Stimulated activated CD8-positive, alpha-beta memory T cell treated with anti-CD3 and anti-CD28 coated beads, Interleukin-15, amount 100 ng/mL, for 24 hours (primary cell): Measurements from ENCODE around the gene SSBP4.

Experiments used
- DNase-seq: peaks from one replicate; pipeline ENCODE4 v3.0.0-alpha.2; 2020; ENCODE audit warnings: low read depth

The SSBP4 gene

DNA sequence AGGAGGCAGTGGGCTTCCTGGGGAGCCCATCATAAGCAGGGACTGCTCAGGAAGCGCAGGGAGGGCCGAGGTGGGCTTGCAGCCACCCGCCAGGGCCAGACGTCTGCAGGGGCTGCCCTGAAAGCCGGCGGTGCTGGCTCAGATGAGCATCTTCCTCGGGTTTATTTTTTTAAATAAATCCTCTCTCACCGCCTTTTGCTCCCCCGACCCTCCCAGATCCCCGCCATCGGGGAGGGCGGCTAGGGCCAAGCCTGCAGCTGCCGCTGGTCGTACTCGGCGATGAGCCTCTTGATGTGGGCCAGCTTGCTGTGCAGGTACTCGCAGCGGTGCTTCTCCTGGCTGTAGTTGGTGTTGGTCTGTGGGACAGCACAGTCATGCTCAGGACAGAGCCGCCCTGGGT is 25.3 kb downstream of the SSBP4 start:
- no peak for DNase-seq

- DNase-seq, result no peak
These were observed 26.2 kb downstream of the SSBP4 start for GRCh38 chr19:18445262-18445948.

DNA sequence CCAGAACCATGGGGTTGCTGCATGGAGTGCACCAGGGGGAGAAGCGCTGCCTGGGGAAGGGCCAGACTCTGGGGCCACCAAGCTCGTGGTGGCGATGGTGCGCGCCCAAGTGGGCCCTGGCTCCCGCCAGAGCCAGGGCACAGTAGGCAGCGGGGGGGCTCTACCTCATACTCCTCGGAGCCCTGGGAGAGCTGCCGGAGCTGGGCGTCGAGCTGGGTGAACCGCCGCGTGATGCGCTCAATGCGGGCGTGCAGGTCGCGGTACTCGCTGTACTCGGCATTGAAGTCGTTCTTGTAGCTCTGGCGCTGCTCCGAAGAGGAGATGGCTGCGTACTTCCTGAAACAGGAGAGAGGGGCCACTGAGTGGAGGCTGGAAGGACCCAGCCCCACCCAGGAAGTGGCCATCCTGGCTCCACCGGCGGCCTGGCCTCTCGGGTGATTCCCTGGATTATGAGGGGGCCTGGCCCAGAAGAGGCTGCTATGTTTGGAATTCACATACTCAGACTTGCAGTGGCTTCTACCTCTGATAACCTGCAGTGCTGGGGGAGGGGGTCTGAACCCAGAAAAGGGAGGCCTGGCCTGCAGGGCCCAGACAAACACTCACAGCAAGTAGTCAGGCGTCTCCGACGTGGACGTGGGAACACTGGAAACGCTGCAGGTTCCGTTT is 27.1 kb downstream of the SSBP4 start:
- no peak for DNase-seq

DNA sequence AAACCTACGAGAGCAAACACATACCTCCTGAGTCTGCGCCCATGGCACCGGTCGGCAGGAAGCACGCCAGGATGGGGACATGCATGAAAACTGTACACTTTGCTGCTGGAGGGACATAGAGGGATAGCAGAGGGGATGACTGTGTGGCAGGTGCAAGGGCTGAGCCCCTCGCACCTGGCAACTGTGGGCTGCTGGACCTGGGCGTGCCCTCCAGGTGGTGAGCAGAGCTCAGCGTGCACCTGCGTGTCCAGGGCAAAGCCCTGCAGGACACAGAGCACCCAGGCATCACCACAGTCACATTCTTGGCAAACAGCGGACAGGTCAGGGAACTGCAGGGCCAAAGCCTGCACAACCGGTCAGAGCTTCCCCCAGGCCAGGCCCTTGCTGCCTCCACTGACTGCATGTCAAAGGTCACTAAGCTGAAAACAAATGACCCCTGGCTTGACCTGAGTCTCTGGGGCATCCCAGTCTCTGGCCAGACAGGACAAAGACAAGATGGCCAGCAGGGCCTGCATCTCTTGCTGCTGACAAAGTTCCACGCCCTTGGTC is 27.7 kb downstream of the SSBP4 start:
- DNase-seq, result no peak

- DNase-seq, result no peak
These were observed 30.4 kb downstream of the SSBP4 start for GRCh38 chr19:18449552-18449951.

GRCh38 chr19:18450021-18450930 is 31.1 kb downstream of the SSBP4 start:
- DNase-seq, result no peak

GRCh38 chr19:18450931-18451836 is 32.0 kb downstream of the SSBP4 start:
- DNase-seq, result peak; percentile 93

DNA sequence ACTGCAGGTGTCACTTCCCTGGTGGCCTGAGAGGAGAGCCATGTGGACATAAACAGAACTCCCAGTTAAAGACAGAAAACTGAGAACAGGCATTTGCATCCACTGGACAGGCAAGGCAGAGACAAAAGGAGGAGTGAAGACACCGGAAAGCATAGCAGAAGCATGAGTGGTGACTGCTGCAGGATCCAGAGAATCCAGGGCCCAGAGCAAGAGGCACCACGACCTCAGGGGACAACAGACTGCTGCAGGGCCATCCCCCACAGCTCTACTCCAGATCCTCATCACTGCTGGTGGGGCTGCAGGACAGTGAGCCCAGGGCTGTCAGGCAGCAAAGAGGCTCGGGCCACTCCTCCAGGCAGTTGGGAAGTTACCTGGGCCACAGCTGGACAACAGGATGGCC is 33.2 kb downstream of the SSBP4 start:
- DNase-seq, result no peak

DNA sequence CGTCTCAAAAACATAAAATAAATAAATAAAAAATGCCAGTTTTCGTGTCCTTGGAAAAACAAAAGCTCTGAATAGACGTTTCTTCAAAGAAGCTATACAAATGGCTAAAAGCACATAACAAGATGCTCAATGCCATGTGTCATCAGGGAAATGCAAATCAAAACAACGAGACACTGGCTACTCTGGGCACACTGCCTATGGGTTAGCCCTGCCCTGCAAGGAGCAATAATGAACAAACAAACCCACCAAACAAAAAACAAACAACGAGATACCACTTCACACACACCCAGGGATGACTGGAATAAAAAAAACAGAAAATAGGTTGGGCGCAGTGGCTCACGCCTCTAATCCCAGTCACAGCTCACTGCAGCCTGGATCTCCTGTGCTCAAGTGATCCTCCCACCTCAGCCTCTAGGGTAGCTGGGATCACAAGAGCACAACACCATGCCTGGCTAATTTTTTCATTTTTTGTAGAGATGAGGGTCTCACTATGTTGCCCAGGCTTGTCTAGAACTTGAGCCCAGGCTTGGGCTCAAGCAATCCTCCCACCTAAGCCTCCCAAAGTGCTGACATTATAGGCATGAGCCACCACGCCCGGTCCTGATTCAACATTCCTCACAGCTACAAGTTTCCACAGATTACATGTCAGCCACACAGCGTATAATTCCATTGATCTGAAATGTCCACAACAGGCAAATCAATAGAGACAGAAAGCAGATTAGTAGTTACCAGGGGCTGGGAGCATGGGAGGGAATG is 34.2 kb downstream of the SSBP4 start:
- no peak for DNase-seq

DNA sequence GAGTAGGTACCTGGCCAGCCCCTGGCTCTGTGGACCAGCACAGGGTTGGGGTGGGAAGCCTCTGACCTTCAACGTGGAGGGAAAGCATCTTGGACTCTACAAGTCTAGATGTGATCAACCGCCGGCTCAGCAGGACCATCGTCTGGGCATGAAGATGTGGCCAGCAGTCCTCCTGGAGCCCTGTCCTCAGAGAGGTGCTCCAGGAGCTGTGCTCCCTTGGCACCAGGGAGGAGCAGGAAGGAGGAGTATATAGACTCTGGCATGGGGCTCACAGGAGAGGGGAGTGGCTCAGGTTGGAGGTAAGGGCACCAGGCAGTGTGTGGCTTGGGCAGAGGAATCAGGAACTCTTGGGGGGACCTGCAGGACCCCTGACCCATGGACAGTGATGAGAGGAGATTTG is 37.1 kb downstream of the SSBP4 start:
- DNase-seq, result no peak

- no peak for DNase-seq
These were observed 37.8 kb downstream of the SSBP4 start for GRCh38 chr19:18456974-18457373.

GRCh38 chr19:18457483-18458331 is 38.5 kb downstream of the SSBP4 start:
- no peak for DNase-seq

GRCh38 chr19:18460900-18461299 is 41.7 kb downstream of the SSBP4 start:
- DNase-seq, result no peak

GRCh38 chr19:18461471-18461870 is 42.3 kb downstream of the SSBP4 start:
- DNase-seq, result no peak

DNA sequence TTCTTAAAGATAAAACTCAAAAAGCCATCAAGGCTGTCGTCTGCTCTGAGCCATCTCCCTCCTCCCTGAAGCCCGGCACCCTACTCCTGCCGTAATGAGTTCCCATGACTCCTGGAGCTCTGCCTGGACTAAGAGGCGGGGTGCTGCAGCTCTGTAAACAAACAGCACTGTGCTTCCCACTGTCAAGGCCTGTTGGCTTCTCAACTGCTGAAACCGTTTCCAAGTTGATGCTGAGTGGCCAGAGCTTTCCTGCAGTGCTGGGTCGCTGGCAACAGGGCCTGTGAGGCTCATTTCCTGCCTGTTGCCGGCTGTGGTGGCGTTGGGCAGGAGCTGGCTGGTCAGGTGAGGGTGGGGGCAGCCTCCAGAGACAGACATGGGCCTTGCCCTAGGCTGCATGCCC is 45.4 kb downstream of the SSBP4 start:
- no peak for DNase-seq

- DNase-seq, result no peak
These were observed 46.2 kb downstream of the SSBP4 start for GRCh38 chr19:18465214-18465963.

- no peak for DNase-seq
These were observed 46.8 kb downstream of the SSBP4 start for GRCh38 chr19:18465964-18466339.

DNA sequence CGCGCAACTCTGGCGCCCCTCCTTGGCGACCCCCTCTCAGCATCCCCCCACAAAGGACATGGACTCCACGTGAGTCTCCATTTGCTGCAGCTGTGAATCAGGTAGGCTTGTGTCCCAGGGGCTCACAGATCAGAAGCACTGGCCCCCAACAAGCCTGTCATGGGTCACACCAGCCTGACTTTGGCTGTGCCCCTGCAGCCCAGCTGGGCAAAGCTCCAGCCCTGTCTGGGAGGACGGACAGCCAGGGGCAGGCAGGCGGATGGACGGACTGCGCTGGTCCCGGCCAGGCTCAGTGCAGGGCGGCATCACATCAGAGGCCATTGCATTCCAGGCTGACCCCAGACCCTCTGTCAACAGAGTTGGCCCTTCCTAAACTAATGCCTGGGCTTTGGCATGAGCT is 47.2 kb downstream of the SSBP4 start:
- no peak for DNase-seq

GRCh38 chr19:18467978-18468377 is 48.8 kb downstream of the SSBP4 start:
- no peak for DNase-seq
